Endothelial cell of umbilical vein (primary cell): ENCODE measurements around the gene EXOC6B.

Source experiments
- CTCF ChIP-seq, 2 donors: IDR thresholded peaks; 1 replicate in 1 of 2; 2 replicates in 1 of 2; pipeline ENCODE4 v1.5.1; 2011; ENCODE audit warnings: low read length in 2 of 2, mild to moderate bottlenecking in 2 of 2, moderate library complexity in 2 of 2, control low read depth in 1 of 2, inconsistent platforms in 1 of 2, low read depth in 1 of 2; ENCODE audit not compliant: insufficient read depth in 1 of 2; ENCODE audit errors: extremely low read depth in 1 of 2
- FOS ChIP-seq: IDR thresholded peaks from 2 replicates; pipeline ENCODE4 v1.6.1; 2011; ENCODE audit warnings: mild to moderate bottlenecking, low read length, moderate library complexity, borderline replicate concordance; ENCODE audit not compliant: insufficient read depth
- MAX ChIP-seq: IDR thresholded peaks from 2 replicates; pipeline ENCODE4 v1.6.1; 2011; ENCODE audit not compliant: insufficient read depth, insufficient read length
- POLR2A ChIP-seq: IDR thresholded peaks from 2 replicates; pipeline ENCODE4 v1.6.1; 2012; ENCODE audit warnings: low read depth, mild to moderate bottlenecking, control low read depth, low read length
- POLR2AphosphoS5 ChIP-seq: IDR thresholded peaks from 2 replicates; pipeline ENCODE4 v1.6.1; 2012; ENCODE audit warnings: low read depth, mild to moderate bottlenecking, control low read depth, low read length, moderate library complexity; ENCODE audit not compliant: insufficient read depth

- TF ChIP-seq MAX (no peak), CTCF (IDR thresholded peaks at IDR 0.05; ENCODE audit: extremely low read depth in 1 of 2, insufficient read depth in 1 of 2, low read depth in 1 of 2, low read length in 2 of 2) (no peak), POLR2A (no peak), POLR2AphosphoS5 (no peak), FOS (no peak)
Measured at GRCh38 chr2:72276356-72276755, 549.5 kb downstream of the EXOC6B start.
